K562 (cell line): ENCODE measurements around the gene KRT1. TPM values are rescaled to one million over a fixed set of nuclear protein-coding genes. Genes with fewer than 3 reads are reported as not detected.
A peak's percentile ranks its signal among the peaks of the same experiment; 100 is the strongest.

Source experiments
- ATAC-seq: fragments of 200-7000 bp; cut with Tn5 transposase; 3 replicates; pipeline ENCODE4 v1.9.1; 2020; ENCODE audit warnings: moderate library complexity
- BruUV-seq: library from RNA; stranded (reverse); fragments of 400-500 nt; replicated peaks from 2 replicates; lab custom pipeline; 2021; lab: Mats Ljungman, UMichigan
- CTCF ChIA-PET: fragments of 300-600 bp; formaldehyde crosslinking; extraction: SDS; loops from one replicate; lab custom pipeline; 2021; ENCODE audit warnings: low intra/inter-chr PET ratio; lab: Yijun Ruan, JAX
- POLR2A ChIA-PET: fragments of 300-600, 350-650 bp; sonication (Branson Sonifier 250); formaldehyde crosslinking; extraction: SDS; loops from one replicate; lab custom pipeline; 2021; ENCODE audit warnings: antibody characterized with exemption, inconsistent platforms; lab: Yijun Ruan, JAX
- DNase-seq, 4 experiments: peaks; one replicate each; pipeline versions ENCODE4 v3.0.0 to v3.0.0-alpha.2; 2011 to 2018; ENCODE audit warnings: low spot score in 3 of 4, mixed read lengths in 3 of 4; ENCODE audit errors: extremely low read depth in 1 of 4
- FAIRE-seq: peaks from 2 replicates; lab custom pipeline; 2011; peaks lifted over from hg19 to GRCh38; lab: Jason Lieb, UNC
- H2AFZ ChIP-seq: 2 replicates; pipeline ENCODE4 v1.6.0; 2011; ENCODE audit warnings: low read depth, low read length, control low read depth, inconsistent platforms
- H3K27ac ChIP-seq: fragments of 200-600 bp; 3 replicates; pipeline ENCODE4 v1.8.0; 2011; ENCODE audit warnings: low read depth, mild to moderate bottlenecking, control low read depth, inconsistent platforms, low read length, moderate library complexity, mixed read lengths; ENCODE audit errors: extremely low read depth
- H3K27me3 ChIP-seq, 2 experiments: fragments of 300-600 bp in 1 of 2; 2 replicates in 1 of 2; 3 replicates in 1 of 2; pipeline versions ENCODE4 v1.6.0 to v1.8.0; 2011; ENCODE audit warnings: inconsistent platforms in 2 of 2, low read length in 2 of 2, mild to moderate bottlenecking in 1 of 2, mixed read lengths in 1 of 2, moderate library complexity in 1 of 2; ENCODE audit not compliant: control insufficient read depth in 2 of 2, insufficient read depth in 2 of 2
- H3K36me3 ChIP-seq: fragments of 300-600 bp; 3 replicates; pipeline ENCODE4 v1.8.0; 2011; ENCODE audit warnings: mild to moderate bottlenecking, low read length, inconsistent platforms; ENCODE audit not compliant: control insufficient read depth, insufficient read depth
- H3K4me1 ChIP-seq, 2 experiments: fragments of 200-600 bp in 1 of 2; replicated peaks in 1 of 2; 2 replicates in 1 of 2; 3 replicates in 1 of 2; pipeline versions ENCODE4 v1.5.1 to v1.8.0; 2011; ENCODE audit warnings: inconsistent platforms in 2 of 2, low read length in 2 of 2, mild to moderate bottlenecking in 1 of 2, mixed read lengths in 1 of 2, moderate library complexity in 1 of 2; ENCODE audit not compliant: control insufficient read depth in 2 of 2, insufficient read depth in 2 of 2
- H3K4me2 ChIP-seq: 2 replicates; pipeline ENCODE4 v1.6.1; 2011; ENCODE audit warnings: low read length, control low read depth, inconsistent platforms, mixed read lengths; ENCODE audit not compliant: insufficient read depth
- H3K4me3 ChIP-seq: fragments of 200-600 bp; sonication (generic), shearing (Covaris generic); 2 replicates; pipeline ENCODE4 v1.5.1; 2016; ENCODE audit warnings: control low read depth, inconsistent platforms
- H3K79me2 ChIP-seq: fragments of 200-600 bp; 3 replicates; pipeline ENCODE4 v1.8.0; 2011; ENCODE audit warnings: low read length, inconsistent platforms; ENCODE audit not compliant: control insufficient read depth, insufficient read depth
- H3K9ac ChIP-seq, 2 experiments: 2 replicates each; pipeline versions ENCODE4 v1.6.0 to v1.6.1; 2011; ENCODE audit warnings: low read depth in 2 of 2, low read length in 2 of 2, control low read depth in 1 of 2, inconsistent platforms in 1 of 2, mild to moderate bottlenecking in 1 of 2, mixed read lengths in 1 of 2; ENCODE audit not compliant: insufficient read depth in 1 of 2
- H3K9me1 ChIP-seq: one replicate; pipeline ENCODE4 v1.6.0; 2011; ENCODE audit warnings: inconsistent platforms, mild to moderate bottlenecking, low read length, moderate library complexity; ENCODE audit not compliant: control insufficient read depth, insufficient read depth
- H3K9me3 ChIP-seq: replicated peaks from 2 replicates; pipeline ENCODE4 v1.5.1; 2011; ENCODE audit warnings: low read depth, low read length, inconsistent platforms; ENCODE audit not compliant: control insufficient read depth, insufficient read depth
- H4K20me1 ChIP-seq: replicated peaks from 2 replicates; pipeline ENCODE4 v1.6.1; 2011; ENCODE audit warnings: low read length, inconsistent platforms, mixed read lengths; ENCODE audit not compliant: control insufficient read depth, insufficient read depth
- ERF ChIP-seq: fragments of 450-650 bp; formaldehyde crosslinking; IDR thresholded peaks from 2 replicates; pipeline ENCODE4 v1.4.0; 2020; ENCODE audit warnings: mild to moderate bottlenecking, mixed read lengths
- ESRRA ChIP-seq: fragments of 450-650 bp; IDR thresholded peaks from 2 replicates; pipeline ENCODE4 v1.6.1; 2014; ENCODE audit warnings: low read depth, mild to moderate bottlenecking, moderate library complexity, borderline replicate concordance
- NR3C1 ChIP-seq: sonication (generic); formaldehyde crosslinking; IDR thresholded peaks from 2 replicates; pipeline ENCODE4 v1.8.1; 2022; ENCODE audit warnings: missing genetic modification reagents
- STAG1 ChIP-seq: sonication (generic); formaldehyde crosslinking; IDR thresholded peaks from 2 replicates; pipeline ENCODE4 v1.5.0; 2020; ENCODE audit warnings: missing genetic modification reagents, borderline replicate concordance
- ZNF263 ChIP-seq: sonication (generic); formaldehyde crosslinking; IDR thresholded peaks from 2 replicates; pipeline ENCODE4 v1.8.0; 2022; ENCODE audit warnings: mild to moderate bottlenecking, missing genetic modification reagents, borderline replicate concordance
- ZNF77 ChIP-seq: fragments of 250-450 bp; sonication (Bioruptor Pico); IDR thresholded peaks from 2 replicates; pipeline ENCODE4 v1.5.0; 2020
- in situ Hi-C: fragments of 300-500 bp; cut with MboI; formaldehyde crosslinking; loops from 4 replicates; pipeline ENCODE4 v1.15.0; 2018; ENCODE audit warnings: inconsistent platforms, mixed read lengths
- intact Hi-C: fragments of 100-400 bp; cut with micrococcal nuclease; formaldehyde crosslinking; loops from 2 replicates; pipeline ENCODE4 v1.14.2; 2022
- polyA plus RNA-seq, 8 experiments: library from polyadenylated mRNA; depleted of rRNA in 4 of 8; stranded (reverse) in 5 of 8; unstranded in 3 of 8; fragments of >200 nt; fragmentation: Nextera tagmentation in 2 of 8; fragmentation: Illumina TruSeq in 1 of 8; extraction: Ambion mirVana in 2 of 8; extraction: Trizol in 1 of 8; gene quantifications; 2 replicates each; pipeline versions ENCODE4 v1.2.1 to v1.2.3, GENCODE V29; 2011 to 2014; ENCODE audit warnings: inconsistent platforms in 1 of 8, missing spikeins in 1 of 8
- total RNA-seq, 7 experiments: library from RNA; depleted of rRNA in 6 of 7; stranded (reverse); fragments of >200 nt in 6 of 7; fragmentation: Illumina TruSeq in 2 of 7; extraction: Trizol in 2 of 7; gene quantifications; 2 replicates each; pipeline versions ENCODE4 v1.2.1 to v1.2.3, GENCODE V29; 2011 to 2021; ENCODE audit warnings: low replicate concordance in 1 of 7
- TF ChIP-seq, protein P1 (sequence below): fragments of 450-650 bp; formaldehyde crosslinking; IDR thresholded peaks from 2 replicates; pipeline ENCODE4 v1.4.0; 2020; ENCODE audit warnings: mild to moderate bottlenecking, moderate library complexity
- TF ChIP-seq, protein P2 (sequence below): IDR thresholded peaks from 2 replicates; pipeline ENCODE4 v1.6.1; 2011; ENCODE audit warnings: borderline replicate concordance, low read depth, mild to moderate bottlenecking, moderate library complexity, low read length; ENCODE audit not compliant: insufficient read depth, poor library complexity, severe bottlenecking

The KRT1 gene
- total and polyA plus RNA-seq, 9 of the 15 experiments (the other 6 are each of a cell fraction or from before 2014, with no cell fraction given): 0.18 TPM; not detected in 8

DNA sequence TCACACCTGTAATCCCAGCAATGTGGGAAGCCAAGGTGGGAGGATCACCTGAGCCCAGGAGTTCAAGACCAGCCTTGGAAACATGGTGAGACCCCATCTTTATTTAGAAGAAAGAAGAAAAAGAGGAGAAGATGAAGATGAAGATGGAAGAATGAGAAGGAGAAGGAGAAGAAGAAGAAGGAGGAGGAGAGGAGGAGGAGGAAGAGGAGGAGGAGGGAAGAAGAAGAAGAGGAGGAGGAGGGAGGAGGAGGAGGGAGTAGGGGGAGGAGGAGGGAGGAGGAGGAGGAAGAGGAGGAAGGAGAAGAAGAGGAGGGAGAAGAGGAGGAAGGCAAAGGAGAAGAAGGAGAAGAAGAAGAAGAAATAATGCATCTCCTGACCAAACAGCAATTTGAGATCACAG is 9.0 kb upstream of the KRT1 start:
- CTCF ChIA-PET: no interaction called here

More for the DNA sequence above, 9.0 kb upstream of the KRT1 start:
- TF ChIP-seq ERF (CRISPR knock-in tag): no peak
- no peak for TF ChIP-seq NR3C1 (CRISPR knock-in tag)
- 0 out of 2 replicates have a peak, but pooled peaks have one; percentile 31 for TF ChIP-seq ZNF263 (CRISPR knock-in tag)
- TF ChIP-seq ESRRA: no peak
- no peak for TF ChIP-seq ZNF77
- TF ChIP-seq, protein P1, sequence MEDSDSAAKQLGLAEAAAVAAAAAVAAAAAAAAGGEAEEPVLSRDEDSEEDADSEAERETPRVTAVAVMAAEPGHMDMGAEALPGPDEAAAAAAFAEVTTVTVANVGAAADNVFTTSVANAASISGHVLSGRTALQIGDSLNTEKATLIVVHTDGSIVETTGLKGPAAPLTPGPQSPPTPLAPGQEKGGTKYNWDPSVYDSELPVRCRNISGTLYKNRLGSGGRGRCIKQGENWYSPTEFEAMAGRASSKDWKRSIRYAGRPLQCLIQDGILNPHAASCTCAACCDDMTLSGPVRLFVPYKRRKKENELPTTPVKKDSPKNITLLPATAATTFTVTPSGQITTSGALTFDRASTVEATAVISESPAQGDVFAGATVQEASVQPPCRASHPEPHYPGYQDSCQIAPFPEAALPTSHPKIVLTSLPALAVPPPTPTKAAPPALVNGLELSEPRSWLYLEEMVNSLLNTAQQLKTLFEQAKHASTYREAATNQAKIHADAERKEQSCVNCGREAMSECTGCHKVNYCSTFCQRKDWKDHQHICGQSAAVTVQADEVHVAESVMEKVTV: no peak
- TF ChIP-seq, protein P2, sequence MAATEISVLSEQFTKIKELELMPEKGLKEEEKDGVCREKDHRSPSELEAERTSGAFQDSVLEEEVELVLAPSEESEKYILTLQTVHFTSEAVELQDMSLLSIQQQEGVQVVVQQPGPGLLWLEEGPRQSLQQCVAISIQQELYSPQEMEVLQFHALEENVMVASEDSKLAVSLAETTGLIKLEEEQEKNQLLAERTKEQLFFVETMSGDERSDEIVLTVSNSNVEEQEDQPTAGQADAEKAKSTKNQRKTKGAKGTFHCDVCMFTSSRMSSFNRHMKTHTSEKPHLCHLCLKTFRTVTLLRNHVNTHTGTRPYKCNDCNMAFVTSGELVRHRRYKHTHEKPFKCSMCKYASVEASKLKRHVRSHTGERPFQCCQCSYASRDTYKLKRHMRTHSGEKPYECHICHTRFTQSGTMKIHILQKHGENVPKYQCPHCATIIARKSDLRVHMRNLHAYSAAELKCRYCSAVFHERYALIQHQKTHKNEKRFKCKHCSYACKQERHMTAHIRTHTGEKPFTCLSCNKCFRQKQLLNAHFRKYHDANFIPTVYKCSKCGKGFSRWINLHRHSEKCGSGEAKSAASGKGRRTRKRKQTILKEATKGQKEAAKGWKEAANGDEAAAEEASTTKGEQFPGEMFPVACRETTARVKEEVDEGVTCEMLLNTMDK: no peak
- no peak for TF ChIP-seq STAG1 (CRISPR knock-in tag)
- Histone ChIP-seq H2AFZ (no peak overlapping the region), H3K79me2 (no peaks in the 10 kb centered on the region), H3K9me1 (no peaks in the 10 kb centered on the region), H3K9me3 (no peaks in the 10 kb centered on the region), H3K36me3 (no peaks in the 10 kb centered on the region), H3K4me1 (peaks cover 0 to 10% of the 10 kb centered on the region in 2 experiments; a peak in 1 of 5 replicates), H3K4me2 (no peak overlapping the region), H3K4me3 (no peak overlapping the region), H4K20me1 (peaks cover 4% of the 10 kb centered on the region; the same call in 1 of the 2 replicates), H3K27me3 (peaks cover 6 to 36% of the 10 kb centered on the region in 2 experiments; a peak in 4 of 5 replicates), H3K9ac (no peak overlapping the region), H3K27ac (no peak overlapping the region)
- no peak for ATAC-seq
- DNase-seq: no peak
- BruUV-seq: no TSS peak
- POLR2A ChIA-PET: no interaction called here
- intact Hi-C loops (no loop called here), in situ Hi-C loops (no loop called here)
- FAIRE-seq: no peak
